H1 (cell line): ENCODE results near the gene EFHC1. TPM values are rescaled to one million over a fixed set of nuclear protein-coding genes. Genes with fewer than 3 reads are reported as not detected.

ENCODE experiments used
- CTCF ChIA-PET: fragments of 300-600 bp; sonication (Branson Sonifier 250); formaldehyde crosslinking; loops from one replicate; lab custom pipeline; 2021; ENCODE audit not compliant: partially characterized antibody; lab: Charles Lee
- POLR2A ChIA-PET: fragments of 300-600 bp; sonication (Branson Sonifier 250); formaldehyde crosslinking; loops from one replicate; lab custom pipeline; 2021; ENCODE audit warnings: inconsistent platforms; ENCODE audit not compliant: partially characterized antibody; lab: Charles Lee
- DNase-seq, 2 experiments: peaks; one replicate each; pipeline versions ENCODE4 v3.0.0 to v3.0.0-alpha.2; 2010 to 2022; ENCODE audit warnings: low spot score in 2 of 2, low read depth in 1 of 2, mixed read lengths in 1 of 2
- FAIRE-seq: peaks from 2 replicates; lab custom pipeline; 2011; peaks lifted over from hg19 to GRCh38; lab: Jason Lieb, UNC
- H2AFZ ChIP-seq: 2 replicates; pipeline ENCODE4 v1.8.1; 2012; ENCODE audit warnings: low read length, inconsistent platforms
- H2AK5ac ChIP-seq: 2 replicates; pipeline ENCODE4 v1.6.1; 2013; ENCODE audit warnings: low read depth, low read length
- H2BK120ac ChIP-seq: replicated peaks from 2 replicates; pipeline ENCODE3; 2013; ENCODE audit warnings: low read depth, low read length, inconsistent platforms
- H2BK12ac ChIP-seq: 2 replicates; pipeline ENCODE4 v1.6.1; 2013; ENCODE audit warnings: low read depth, low read length
- H2BK15ac ChIP-seq: 2 replicates; pipeline ENCODE4 v1.6.1; 2013; ENCODE audit warnings: low read length
- H2BK20ac ChIP-seq: 2 replicates; pipeline ENCODE4 v1.6.1; 2013; ENCODE audit warnings: low read length
- H2BK5ac ChIP-seq: 2 replicates; pipeline ENCODE4 v1.6.1; 2013; ENCODE audit warnings: low read depth, low read length
- H3K14ac ChIP-seq: 2 replicates; pipeline ENCODE4 v1.6.1; 2013; ENCODE audit warnings: inconsistent platforms; ENCODE audit not compliant: insufficient read length
- H3K18ac ChIP-seq: 2 replicates; pipeline ENCODE4 v1.6.1; 2013; ENCODE audit warnings: low read length; ENCODE audit errors: extremely low read depth
- H3K23ac ChIP-seq: 2 replicates; pipeline ENCODE4 v1.6.1; 2013; ENCODE audit warnings: inconsistent platforms; ENCODE audit not compliant: insufficient read length
- H3K23me2 ChIP-seq: 2 replicates; pipeline ENCODE4 v1.6.1; 2013; ENCODE audit warnings: low read depth, low read length
- H3K27ac ChIP-seq: 2 replicates; pipeline ENCODE4 v1.6.1; 2011; ENCODE audit warnings: low read depth, low read length, inconsistent platforms
- H3K27me3 ChIP-seq, 4 experiments: replicated peaks in 1 of 4; 1 replicate in 1 of 4; 2 replicates in 3 of 4; pipeline versions ENCODE4 v1.6.1 to v1.8.1; 2011 to 2013; ENCODE audit warnings: low read length in 3 of 4, mild to moderate bottlenecking in 3 of 4, inconsistent platforms in 2 of 4, mixed read lengths in 2 of 4, moderate library complexity in 1 of 4; ENCODE audit not compliant: control insufficient read depth in 3 of 4, insufficient read depth in 3 of 4; ENCODE audit errors: extremely low read depth in 1 of 4
- H3K36me3 ChIP-seq, 4 experiments: 2 replicates each; pipeline versions ENCODE4 v1.6.1 to v1.8.1; 2011 to 2013; ENCODE audit warnings: mild to moderate bottlenecking in 4 of 4, low read length in 3 of 4, moderate library complexity in 2 of 4, control low read depth in 1 of 4, inconsistent platforms in 1 of 4; ENCODE audit not compliant: insufficient read depth in 4 of 4, control insufficient read depth in 2 of 4
- H3K4ac ChIP-seq: replicated peaks from 2 replicates; pipeline ENCODE3; 2013; ENCODE audit warnings: low read length, low read depth, mixed read lengths, inconsistent platforms; ENCODE audit not compliant: insufficient read length
- H3K4me1 ChIP-seq, 4 experiments: replicated peaks in 1 of 4; 1 replicate in 1 of 4; 2 replicates in 3 of 4; pipeline versions ENCODE4 v1.6.1 to v1.8.1; 2011 to 2013; ENCODE audit warnings: low read length in 3 of 4, inconsistent platforms in 2 of 4, mixed read lengths in 1 of 4; ENCODE audit not compliant: insufficient read depth in 4 of 4, control insufficient read depth in 3 of 4
- H3K4me2 ChIP-seq, 2 experiments: 2 replicates each; pipeline versions ENCODE4 v1.6.1 to v1.8.1; 2011 to 2013; ENCODE audit warnings: low read depth in 2 of 2, low read length in 2 of 2, control low read depth in 1 of 2, inconsistent platforms in 1 of 2, mild to moderate bottlenecking in 1 of 2; ENCODE audit not compliant: insufficient read depth in 1 of 2
- H3K4me3 ChIP-seq, 4 experiments: fragments of 200-600, 300-600 bp in 1 of 4; sonication (generic), shearing (Covaris generic), sonication (Bioruptor Twin) in 1 of 4; 2 replicates each; pipeline versions ENCODE4 v1.5.1 to v1.8.1; 2011 to 2016; ENCODE audit warnings: low read length in 4 of 4, low read depth in 3 of 4, control low read depth in 2 of 4, inconsistent platforms in 2 of 4, mild to moderate bottlenecking in 2 of 4, mixed read lengths in 1 of 4, moderate library complexity in 1 of 4; ENCODE audit not compliant: insufficient read depth in 2 of 4; ENCODE audit errors: extremely low read depth in 1 of 4
- H3K56ac ChIP-seq: replicated peaks from 2 replicates; pipeline ENCODE3; 2013; ENCODE audit warnings: low read depth, mild to moderate bottlenecking, mixed read lengths, low read length, inconsistent platforms; ENCODE audit not compliant: insufficient read length
- H3K79me1 ChIP-seq: 2 replicates; pipeline ENCODE4 v1.6.1; 2013; ENCODE audit warnings: low read depth, low read length, control low read depth
- H3K79me2 ChIP-seq, 2 experiments: 2 replicates each; pipeline versions ENCODE4 v1.6.1 to v1.8.1; 2012 to 2013; ENCODE audit warnings: low read length in 2 of 2, mild to moderate bottlenecking in 2 of 2, inconsistent platforms in 1 of 2; ENCODE audit not compliant: insufficient read depth in 2 of 2, control insufficient read depth in 1 of 2
- H3K9ac ChIP-seq, 4 experiments: replicated peaks in 1 of 4; 1 replicate in 1 of 4; 2 replicates in 3 of 4; pipeline versions ENCODE4 v1.6.1 to v1.8.1; 2011 to 2013; ENCODE audit warnings: low read depth in 3 of 4, low read length in 3 of 4, control low read depth in 2 of 4, mild to moderate bottlenecking in 2 of 4, moderate library complexity in 2 of 4, inconsistent platforms in 1 of 4; ENCODE audit errors: extremely low read depth in 1 of 4
- H3K9me3 ChIP-seq, 2 experiments: 2 replicates each; pipeline versions ENCODE4 v1.6.1 to v1.8.1; 2012 to 2013; ENCODE audit warnings: mild to moderate bottlenecking in 2 of 2, moderate library complexity in 2 of 2, control low read depth in 1 of 2, inconsistent platforms in 1 of 2, low read depth in 1 of 2, low read length in 1 of 2, mixed read lengths in 1 of 2; ENCODE audit not compliant: insufficient read depth in 2 of 2
- H4K20me1 ChIP-seq, 2 experiments: replicated peaks in 1 of 2; 2 replicates each; pipeline versions ENCODE3 to v1.8.1; 2011 to 2013; ENCODE audit warnings: inconsistent platforms in 2 of 2, low read length in 2 of 2, mild to moderate bottlenecking in 1 of 2; ENCODE audit not compliant: insufficient read depth in 2 of 2, control insufficient read depth in 1 of 2
- H4K5ac ChIP-seq: 2 replicates; pipeline ENCODE4 v1.6.1; 2013; ENCODE audit warnings: low read length, low read depth, mixed read lengths, inconsistent platforms; ENCODE audit not compliant: insufficient read length
- H4K8ac ChIP-seq: 2 replicates; pipeline ENCODE4 v1.8.0; 2013; ENCODE audit warnings: mild to moderate bottlenecking, moderate library complexity, low read length, inconsistent platforms; ENCODE audit not compliant: insufficient read depth; ENCODE audit errors: extremely low read depth
- H4K91ac ChIP-seq: replicated peaks from 2 replicates; pipeline ENCODE3; 2013; ENCODE audit warnings: low read length, mixed read lengths, inconsistent platforms; ENCODE audit not compliant: insufficient read length
- CEBPB ChIP-seq: IDR thresholded peaks from 2 replicates; pipeline ENCODE4 v1.6.1; 2012; ENCODE audit warnings: low read depth, low read length
- CHD2 ChIP-seq: IDR thresholded peaks from 2 replicates; pipeline ENCODE4 v1.6.1; 2012; ENCODE audit warnings: low read length, improper control_type of control experiment
- E2F6 ChIP-seq: IDR thresholded peaks from 2 replicates; pipeline ENCODE4 v1.6.1; 2012; ENCODE audit warnings: inconsistent platforms
- WGBS, 2 experiments: shearing (Covaris generic) in 1 of 2; methylation state at CpG; one replicate each; pipeline versions ENCODE4 v1.1.6 to v1.1.7; 2013 to 2015; ENCODE audit warnings: low lambda C conversion rate in 2 of 2, mixed read lengths in 2 of 2, inconsistent platforms in 1 of 2, low coverage in 1 of 2, missing lambda C conversion rate in 1 of 2; ENCODE audit not compliant: insufficient replicate concordance in 2 of 2, insufficient coverage in 1 of 2, insufficient read length in 1 of 2; ENCODE audit errors: extremely low coverage in 1 of 2, missing lambda C conversion rate in 1 of 2; 5-methylcytosine and 5-hydroxymethylcytosine counted together
- polyA plus RNA-seq, 7 experiments: library from polyadenylated mRNA; depleted of rRNA in 3 of 7; stranded (reverse) in 5 of 7; unstranded in 2 of 7; fragments of >200 nt in 5 of 7; fragments of 200-250 nt in 2 of 7; gene quantifications; 1 replicate in 5 of 7; 2 replicates in 1 of 7; 4 replicates in 1 of 7; pipeline versions ENCODE4 v1.2.1 to v1.2.3, GENCODE V29; 2011 to 2013; ENCODE audit warnings: missing spikeins in 2 of 7, mixed read lengths in 2 of 7
- total RNA-seq: library from RNA; stranded (reverse); fragmentation: NEBNext Ultra II Directional; extraction: Animal tissue kit (Norgen Biotek cat#: 25700); gene quantifications from 2 replicates; pipeline ENCODE4 v1.2.1, GENCODE V29; 2021

Gene EFHC1
- total and polyA plus RNA-seq, 2 of the 8 experiments (the other 6 are each of a cell fraction or from before 2014, with no cell fraction given), result 10.5 to 16.4 TPM

DNA sequence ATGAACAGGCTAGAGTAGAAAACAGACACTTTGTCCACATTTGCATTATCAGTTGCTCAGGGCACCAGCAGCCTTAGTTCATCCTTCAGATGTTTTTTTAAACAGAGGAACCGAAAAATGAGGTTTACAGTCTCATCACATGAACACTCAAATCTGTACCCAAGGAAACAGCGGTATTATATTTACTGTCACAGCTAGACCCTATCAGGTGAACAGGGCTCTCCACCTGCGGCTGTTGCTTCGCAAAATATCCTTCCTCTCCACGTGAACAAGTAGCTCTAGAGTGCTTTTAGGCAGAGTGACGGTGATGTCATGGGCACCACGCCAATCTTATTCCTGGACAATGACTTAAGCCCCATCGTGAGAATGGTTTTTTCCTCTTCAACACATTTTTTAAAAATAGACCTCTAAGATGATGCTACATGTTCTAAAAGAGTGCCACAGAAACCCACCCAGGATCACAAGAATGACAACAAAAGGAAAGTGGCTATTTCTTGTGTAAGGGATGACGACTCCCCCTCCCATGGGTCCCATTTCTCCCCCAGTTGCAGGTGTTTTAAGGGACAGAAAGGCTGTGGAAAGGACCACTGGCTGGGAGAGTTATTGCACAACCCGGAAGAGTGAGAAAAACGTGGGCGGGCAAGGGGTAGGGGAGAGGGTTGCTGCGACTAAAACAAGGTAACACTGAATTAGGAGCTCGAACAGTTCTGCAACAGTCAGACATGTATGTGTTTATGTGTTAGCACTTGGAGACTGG lies 77.7 kb downstream of the EFHC1 start:
- FAIRE-seq, result no peak
- no peak overlapping the region for H3K4me2 ChIP-seq
- H3K4me3 ChIP-seq, result no peak overlapping the region

More for the DNA sequence above, 77.7 kb downstream of the EFHC1 start:
- Histone ChIP-seq H2BK20ac (no peak overlapping the region), H2AK5ac (no peak overlapping the region), H3K36me3 (peaks cover 0 to 5% (median 0%) of the 10 kb centered on the region in 4 experiments; a peak in 1 of 8 replicates), H3K27ac (no peak overlapping the region), H4K91ac (no peak overlapping the region), H4K20me1 (no peaks in the 10 kb centered on the region), H4K5ac (no peak overlapping the region), H3K27me3 (no peaks in the 10 kb centered on the region), H2AFZ (no peak overlapping the region), H3K14ac (no peak overlapping the region), H2BK12ac (no peak overlapping the region), H3K18ac (no peak overlapping the region), H3K23me2 (no peaks in the 10 kb centered on the region), H2BK15ac (no peak overlapping the region), H3K9ac (no peak overlapping the region; a peak in 1 of 7 replicates), H4K8ac (no peak overlapping the region), H3K56ac (no peak overlapping the region), H3K23ac (no peak overlapping the region), H3K9me3 (no peaks in the 10 kb centered on the region), H3K4me1 (peaks cover 0 to 2% (median 0%) of the 10 kb centered on the region in 4 experiments; a peak in 1 of 7 replicates), H3K79me2 (no peaks in the 10 kb centered on the region), H3K4ac (no peak overlapping the region), H3K79me1 (no peaks in the 10 kb centered on the region), H2BK5ac (no peak overlapping the region), H2BK120ac (no peak overlapping the region)
- TF ChIP-seq CHD2, result no peak
- TF ChIP-seq E2F6, result no peak
- peak; percentile 81; the same call in 1 of the 2 replicates for TF ChIP-seq CEBPB
- peak in 1 of 2 experiments; percentile 46 for DNase-seq
- POLR2A ChIA-PET, result interaction anchor here (1.5 kb wide), 2 partner anchors 11 to 78 kb away, joined by 5 read pairs; no protein-coding TSS in a partner anchor
- CTCF ChIA-PET, result interaction anchor here (0.9 to 1.7 kb wide), 4 partner anchors 10 to 154 kb away, joined by 3 to 7 read pairs (median 3); no protein-coding TSS in a partner anchor
- WGBS, 2 experiments, result 90% methylated on average over 14 of the region's 14 CpGs; no CpG with 5 or more reads in 1 of the 2 experiments
